Measurements from ENCODE around the gene RAD51C.

DNA sequence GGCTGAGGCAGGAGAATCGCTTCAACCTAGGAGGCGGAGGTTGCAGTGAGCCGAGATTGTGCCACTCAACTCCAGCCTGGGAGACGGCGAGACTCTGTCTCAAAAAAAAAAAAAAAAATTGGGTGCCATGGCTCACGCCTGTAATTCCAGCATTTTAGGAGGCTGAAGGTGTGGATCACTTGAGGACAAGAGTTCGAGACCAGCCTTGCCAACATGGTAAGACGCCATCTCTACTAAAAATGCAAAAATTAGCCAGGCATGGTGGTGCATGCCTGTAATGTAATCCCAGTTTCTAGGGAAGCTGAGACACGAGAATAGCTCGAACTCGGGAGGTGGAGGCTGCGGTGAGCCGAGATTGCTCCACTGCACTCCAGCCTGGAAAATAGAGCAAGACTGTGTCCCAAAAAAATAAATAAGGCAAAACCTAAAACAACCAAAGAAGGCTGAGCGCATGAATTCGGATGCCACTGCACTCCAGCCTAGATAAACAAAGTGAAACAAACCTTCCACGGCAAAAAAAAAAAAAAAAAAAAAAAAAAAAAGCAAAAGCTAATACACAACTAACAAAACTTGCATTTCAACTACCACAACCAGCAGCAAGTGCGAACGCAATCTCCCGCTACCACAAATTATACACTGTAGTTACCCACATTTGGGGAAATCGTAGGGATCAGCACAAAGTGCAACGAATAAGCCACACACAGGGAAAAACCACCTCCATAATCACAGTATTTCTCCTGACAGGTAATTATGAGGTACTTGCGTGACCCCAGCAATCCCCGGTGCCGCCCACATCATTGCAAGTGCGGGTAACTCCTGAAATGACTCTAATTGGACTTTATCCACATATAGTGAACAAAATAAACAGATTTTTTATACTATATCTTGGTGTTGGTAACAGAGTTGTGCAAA, 26.2 kb upstream of the RAD51C start:
- no peak for TF ChIP-seq FOXM1 (IDR thresholded peaks at IDR 0.05; ENCODE audit: low read depth, low read length)
- no peak for TF ChIP-seq CTCF (IDR thresholded peaks at IDR 0.05 in 2 of 3, conservative IDR thresholded peaks at IDR 0.05 in 1 of 3; ENCODE audit: control insufficient read depth in 2 of 3, extremely low read depth in 1 of 3, insufficient read depth in 1 of 3, low read depth in 3 of 3, low read length in 3 of 3)
- TF ChIP-seq JUND (IDR thresholded peaks at IDR 0.05; ENCODE audit: low read depth, low read length): no peak
- TF ChIP-seq EZH2 (IDR thresholded peaks at IDR 0.05; ENCODE audit: borderline replicate concordance, control insufficient read depth, low read depth, low read length): no peak
- TF ChIP-seq BRCA1 (IDR thresholded peaks at IDR 0.05; ENCODE audit: low read depth, low read length): no peak
- TF ChIP-seq MEF2A (IDR thresholded peaks at IDR 0.05; ENCODE audit: insufficient read depth, low read depth, low read length): no peak
- TF ChIP-seq HDGF (IDR thresholded peaks at IDR 0.05): no peak
- no peak for TF ChIP-seq NKRF (conservative IDR thresholded peaks at IDR 0.05)

All from GM12878 (cell line).